ENCODE measurements around the gene ACACA.

Gene ACACA

GRCh38 chr17:37059493-37059892 is 347.1 kb downstream of the ACACA start:
- Histone ChIP-seq H3K4me2 (ENCODE audit: low read depth, low read length) (no peak overlapping the region), H3K4me3 (ENCODE audit: low read length) (no peak overlapping the region), H3K9me3 (replicated peaks; ENCODE audit: insufficient read depth, low read length) (no peaks in the 10 kb centered on the region), H3K27me3 (replicated peaks; ENCODE audit: insufficient read depth, low read length) (no peaks in the 10 kb centered on the region), H3K9ac (ENCODE audit: low read length) (no peak overlapping the region), H3K36me3 (replicated peaks; ENCODE audit: insufficient read depth, low read length) (no peaks in the 10 kb centered on the region), H3K9me2 (replicated peaks; ENCODE audit: insufficient read depth, low read length) (no peaks in the 10 kb centered on the region), H2AFZ (ENCODE audit: low read length) (no peak overlapping the region), H4K20me1 (ENCODE audit: insufficient read depth, low read length) (no peaks in the 10 kb centered on the region), H3F3A (ENCODE audit: insufficient read depth, low read length) (no peaks in the 10 kb centered on the region), H3K79me2 (ENCODE audit: low read length) (no peaks in the 10 kb centered on the region), H3K27ac (ENCODE audit: low read length) (no peak overlapping the region), H3K4me1 (ENCODE audit: low read length) (no peaks in the 10 kb centered on the region)
- TF ChIP-seq EZH2phosphoT487 (IDR thresholded peaks at IDR 0.05; ENCODE audit: low read length) (no peak), EZH2 (optimal IDR thresholded peaks at IDR 0.05; ENCODE audit: low read depth, low read length) (no peak)
- TF ChIP-seq, protein P1, sequence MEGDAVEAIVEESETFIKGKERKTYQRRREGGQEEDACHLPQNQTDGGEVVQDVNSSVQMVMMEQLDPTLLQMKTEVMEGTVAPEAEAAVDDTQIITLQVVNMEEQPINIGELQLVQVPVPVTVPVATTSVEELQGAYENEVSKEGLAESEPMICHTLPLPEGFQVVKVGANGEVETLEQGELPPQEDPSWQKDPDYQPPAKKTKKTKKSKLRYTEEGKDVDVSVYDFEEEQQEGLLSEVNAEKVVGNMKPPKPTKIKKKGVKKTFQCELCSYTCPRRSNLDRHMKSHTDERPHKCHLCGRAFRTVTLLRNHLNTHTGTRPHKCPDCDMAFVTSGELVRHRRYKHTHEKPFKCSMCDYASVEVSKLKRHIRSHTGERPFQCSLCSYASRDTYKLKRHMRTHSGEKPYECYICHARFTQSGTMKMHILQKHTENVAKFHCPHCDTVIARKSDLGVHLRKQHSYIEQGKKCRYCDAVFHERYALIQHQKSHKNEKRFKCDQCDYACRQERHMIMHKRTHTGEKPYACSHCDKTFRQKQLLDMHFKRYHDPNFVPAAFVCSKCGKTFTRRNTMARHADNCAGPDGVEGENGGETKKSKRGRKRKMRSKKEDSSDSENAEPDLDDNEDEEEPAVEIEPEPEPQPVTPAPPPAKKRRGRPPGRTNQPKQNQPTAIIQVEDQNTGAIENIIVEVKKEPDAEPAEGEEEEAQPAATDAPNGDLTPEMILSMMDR (IDR thresholded peaks at IDR 0.05; ENCODE audit: low read length): no peak
- DNase-seq: no peak

GRCh38 chr17:37056622-37057021 is 350.0 kb downstream of the ACACA start:
- Histone ChIP-seq H3K36me3 (replicated peaks; ENCODE audit: insufficient read depth, low read length) (no peaks in the 10 kb centered on the region; the same call in 1 of the 2 replicates), H3K9me2 (replicated peaks; ENCODE audit: insufficient read depth, low read length) (no peaks in the 10 kb centered on the region), H3K27me3 (replicated peaks; ENCODE audit: insufficient read depth, low read length) (no peaks in the 10 kb centered on the region), H3K27ac (ENCODE audit: low read length) (no peak overlapping the region), H3K4me3 (ENCODE audit: low read length) (no peak overlapping the region), H4K20me1 (ENCODE audit: insufficient read depth, low read length) (no peaks in the 10 kb centered on the region), H3K9me3 (replicated peaks; ENCODE audit: insufficient read depth, low read length) (no peaks in the 10 kb centered on the region), H3K79me2 (ENCODE audit: low read length) (no peaks in the 10 kb centered on the region), H2AFZ (ENCODE audit: low read length) (no peak overlapping the region), H3K9ac (ENCODE audit: low read length) (no peak overlapping the region), H3K4me2 (ENCODE audit: low read depth, low read length) (no peak overlapping the region), H3F3A (ENCODE audit: insufficient read depth, low read length) (no peaks in the 10 kb centered on the region), H3K4me1 (ENCODE audit: low read length) (no peaks in the 10 kb centered on the region)
- DNase-seq: no peak
- TF ChIP-seq, protein P1 (IDR thresholded peaks at IDR 0.05; ENCODE audit: low read length): no peak
- no peak for TF ChIP-seq EZH2phosphoT487 (IDR thresholded peaks at IDR 0.05; ENCODE audit: low read length)
- no peak for TF ChIP-seq EZH2 (optimal IDR thresholded peaks at IDR 0.05; ENCODE audit: low read depth, low read length)

- no peak overlapping the region for H3K27ac ChIP-seq (ENCODE audit: low read length)
Observed at GRCh38 chr17:37054894-37055293, 351.7 kb downstream of the ACACA start.

More at GRCh38 chr17:37054894-37055293, 351.7 kb downstream of the ACACA start:
- Histone ChIP-seq H3K36me3 (replicated peaks; ENCODE audit: insufficient read depth, low read length) (no peaks in the 10 kb centered on the region; the same call in 1 of the 2 replicates), H3K4me2 (ENCODE audit: low read depth, low read length) (no peak overlapping the region), H3K79me2 (ENCODE audit: low read length) (no peaks in the 10 kb centered on the region), H2AFZ (ENCODE audit: low read length) (no peak overlapping the region), H3K9ac (ENCODE audit: low read length) (no peak overlapping the region), H3K27me3 (replicated peaks; ENCODE audit: insufficient read depth, low read length) (no peaks in the 10 kb centered on the region), H3K4me3 (ENCODE audit: low read length) (no peak overlapping the region), H3K4me1 (ENCODE audit: low read length) (no peaks in the 10 kb centered on the region), H3F3A (ENCODE audit: insufficient read depth, low read length) (no peaks in the 10 kb centered on the region), H3K9me2 (replicated peaks; ENCODE audit: insufficient read depth, low read length) (no peaks in the 10 kb centered on the region), H4K20me1 (ENCODE audit: insufficient read depth, low read length) (no peaks in the 10 kb centered on the region), H3K9me3 (replicated peaks; ENCODE audit: insufficient read depth, low read length) (no peaks in the 10 kb centered on the region)
- TF ChIP-seq EZH2 (optimal IDR thresholded peaks at IDR 0.05; ENCODE audit: low read depth, low read length): no peak
- TF ChIP-seq, protein P1 (IDR thresholded peaks at IDR 0.05; ENCODE audit: low read length): no peak
- TF ChIP-seq EZH2phosphoT487 (IDR thresholded peaks at IDR 0.05; ENCODE audit: low read length): no peak
- no peak for DNase-seq

Measured in MM.1S (cell line).